Tibial artery (tissue), 4 donors: ENCODE data around the gene ENTPD8.
A peak's percentile ranks its signal among the peaks of the same experiment; 100 is the strongest.

Source experiments
- DNase-seq, 2 donors: peaks; one replicate each; pipeline ENCODE4 v3.0.0-alpha.2; 2019
- H3K27ac ChIP-seq, 2 donors: fragments of 200-600 bp; sonication (generic) in 1 of 2; 1 replicate in 1 of 2; 2 replicates in 1 of 2; pipeline ENCODE4 v1.5.1; 2018 to 2019; ENCODE audit warnings: mild to moderate bottlenecking in 1 of 2
- H3K27me3 ChIP-seq, 2 donors: fragments of 200-600 bp; sonication (generic) in 1 of 2; one replicate each; pipeline versions ENCODE4 v1.5.1 to v1.6.0; 2016 to 2019
- H3K36me3 ChIP-seq, 3 donors: fragments of 200-600 bp; sonication (generic) in 2 of 3; one replicate each; pipeline ENCODE4 v1.5.1; 2016 to 2019; ENCODE audit warnings: mild to moderate bottlenecking in 2 of 3
- H3K4me1 ChIP-seq, 4 donors: fragments of 200-600 bp; sonication (generic) in 2 of 4; 1 replicate in 3 of 4; 2 replicates in 1 of 4; pipeline ENCODE4 v1.5.1; 2016 to 2019
- H3K4me3 ChIP-seq, 2 donors: fragments of 200-600 bp; sonication (generic) in 1 of 2; 1 replicate in 1 of 2; 2 replicates in 1 of 2; pipeline ENCODE4 v1.5.1; 2018 to 2019; ENCODE audit warnings: mild to moderate bottlenecking in 2 of 2
- H3K9me3 ChIP-seq, 3 donors: fragments of 200-600 bp; sonication (generic) in 1 of 3; one replicate each; pipeline ENCODE4 v1.5.1; 2016 to 2019
- intact Hi-C: fragments of 100-400 bp; cut with DNase I; formaldehyde crosslinking; loops from one replicate; pipeline ENCODE4 v1.15.0; 2023; ENCODE audit warnings: low total_unique reads
- TF ChIP-seq, protein P1 (sequence below), 2 experiments: fragments of 200-600 bp in 1 of 2; fragments of 450-650 bp in 1 of 2; IDR thresholded peaks; one replicate each; pipeline ENCODE4 v1.5.1; 2017 to 2019; ENCODE audit warnings: antibody characterized with exemption in 2 of 2, mild to moderate bottlenecking in 1 of 2, moderate library complexity in 1 of 2

The ENTPD8 gene

DNA sequence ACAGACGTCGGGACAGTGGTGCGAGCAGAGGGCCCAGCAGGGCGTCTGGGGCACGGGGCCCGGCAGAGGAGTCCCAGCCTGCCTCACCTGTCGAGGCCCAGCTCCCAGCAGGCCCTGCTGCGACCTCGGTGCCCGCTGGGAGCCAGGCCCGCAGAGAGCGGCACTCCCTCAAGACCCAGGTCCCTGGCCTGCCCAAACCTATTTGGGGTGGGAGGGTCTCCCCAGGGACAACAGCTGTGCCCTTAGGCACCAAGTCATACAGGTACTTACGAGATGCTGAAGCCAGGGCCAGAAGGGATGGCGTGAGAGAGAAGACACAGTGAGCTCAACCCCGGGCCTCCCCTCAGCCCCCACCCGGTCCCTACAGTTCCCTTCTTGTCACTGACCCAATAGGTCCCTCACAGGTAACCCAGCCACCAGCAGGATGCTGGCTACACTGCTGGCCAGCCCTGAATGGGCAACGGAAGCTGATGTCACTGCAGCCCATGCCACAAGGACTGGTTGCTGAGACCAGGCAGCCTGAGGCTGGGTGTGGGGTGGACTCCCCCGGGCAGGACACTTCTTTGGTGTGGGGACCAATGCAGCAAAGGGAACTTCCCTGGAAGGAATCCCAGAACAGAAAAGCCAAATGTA lies 14.3 kb upstream of the ENTPD8 start:
- intact Hi-C loops, result no loop called here
- no peaks in the 10 kb centered on the region for H3K9me3 ChIP-seq
- no peaks in the 10 kb centered on the region for H3K27me3 ChIP-seq
- peaks cover 6 to 65% (median 58%) of the 10 kb centered on the region in 4 donors for H3K4me1 ChIP-seq
- peak overlapping the region; percentile 85 to 86 for H3K27ac ChIP-seq
- H3K36me3 ChIP-seq, result peaks cover 18 to 37% (median 31%) of the 10 kb centered on the region in 3 donors
- DNase-seq, result peak in 1 of 2 donors; percentile 62
- TF ChIP-seq, protein P1, sequence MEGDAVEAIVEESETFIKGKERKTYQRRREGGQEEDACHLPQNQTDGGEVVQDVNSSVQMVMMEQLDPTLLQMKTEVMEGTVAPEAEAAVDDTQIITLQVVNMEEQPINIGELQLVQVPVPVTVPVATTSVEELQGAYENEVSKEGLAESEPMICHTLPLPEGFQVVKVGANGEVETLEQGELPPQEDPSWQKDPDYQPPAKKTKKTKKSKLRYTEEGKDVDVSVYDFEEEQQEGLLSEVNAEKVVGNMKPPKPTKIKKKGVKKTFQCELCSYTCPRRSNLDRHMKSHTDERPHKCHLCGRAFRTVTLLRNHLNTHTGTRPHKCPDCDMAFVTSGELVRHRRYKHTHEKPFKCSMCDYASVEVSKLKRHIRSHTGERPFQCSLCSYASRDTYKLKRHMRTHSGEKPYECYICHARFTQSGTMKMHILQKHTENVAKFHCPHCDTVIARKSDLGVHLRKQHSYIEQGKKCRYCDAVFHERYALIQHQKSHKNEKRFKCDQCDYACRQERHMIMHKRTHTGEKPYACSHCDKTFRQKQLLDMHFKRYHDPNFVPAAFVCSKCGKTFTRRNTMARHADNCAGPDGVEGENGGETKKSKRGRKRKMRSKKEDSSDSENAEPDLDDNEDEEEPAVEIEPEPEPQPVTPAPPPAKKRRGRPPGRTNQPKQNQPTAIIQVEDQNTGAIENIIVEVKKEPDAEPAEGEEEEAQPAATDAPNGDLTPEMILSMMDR (IDR thresholded peaks at IDR 0.05), result no peak
- H3K4me3 ChIP-seq, result no peak overlapping the region

DNA sequence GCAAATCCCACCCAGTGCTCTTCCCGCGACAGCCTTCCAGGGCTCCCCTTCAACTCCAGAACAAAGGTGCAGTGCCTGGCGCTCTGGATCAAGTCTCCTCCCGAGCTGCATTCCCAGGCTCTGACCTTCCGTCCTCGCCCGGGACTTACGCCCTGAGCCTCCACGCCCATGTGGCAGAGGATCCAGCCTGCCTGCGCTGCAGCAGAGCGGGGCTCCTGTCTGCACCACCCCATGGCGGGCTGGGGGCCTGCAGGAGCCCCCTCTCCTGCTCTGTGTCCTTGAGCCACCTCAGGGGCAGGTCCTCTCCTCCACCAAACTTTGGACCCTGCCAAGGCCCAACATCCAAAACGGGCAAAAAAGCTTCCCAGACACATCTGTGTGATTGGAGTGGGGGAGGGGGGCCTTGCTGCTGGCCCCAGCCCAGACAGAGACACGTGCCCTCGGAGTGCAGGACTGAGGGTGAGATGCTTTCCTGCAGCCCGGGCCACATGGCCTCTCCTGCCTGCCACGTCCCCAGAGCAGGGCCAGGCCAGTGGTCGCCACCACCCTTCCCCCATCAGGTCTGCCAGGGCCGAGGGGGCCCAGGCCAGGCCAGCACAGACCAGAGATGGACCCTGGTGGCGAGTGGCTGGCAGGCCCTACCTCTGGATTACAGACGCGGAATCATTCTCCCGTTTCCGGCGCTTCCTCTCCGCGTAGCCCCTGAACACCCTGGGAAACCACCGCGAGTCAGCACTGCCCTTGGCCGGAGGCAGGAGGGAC lies 13.6 kb upstream of the ENTPD8 start:
- Histone ChIP-seq H3K4me1 (peaks cover 4 to 59% (median 55%) of the 10 kb centered on the region in 4 donors), H3K9me3 (no peaks in the 10 kb centered on the region), H3K27me3 (no peaks in the 10 kb centered on the region), H3K27ac (peak overlapping the region; percentile 85 to 86), H3K4me3 (peak overlapping the region; percentile 32 to 41), H3K36me3 (peaks cover 20 to 40% (median 36%) of the 10 kb centered on the region in 3 donors)
- peak in 1 of 2 donors; percentile 74 for DNase-seq
- intact Hi-C loops, result no loop called here
- TF ChIP-seq, protein P1 (IDR thresholded peaks at IDR 0.05), result no peak

DNA sequence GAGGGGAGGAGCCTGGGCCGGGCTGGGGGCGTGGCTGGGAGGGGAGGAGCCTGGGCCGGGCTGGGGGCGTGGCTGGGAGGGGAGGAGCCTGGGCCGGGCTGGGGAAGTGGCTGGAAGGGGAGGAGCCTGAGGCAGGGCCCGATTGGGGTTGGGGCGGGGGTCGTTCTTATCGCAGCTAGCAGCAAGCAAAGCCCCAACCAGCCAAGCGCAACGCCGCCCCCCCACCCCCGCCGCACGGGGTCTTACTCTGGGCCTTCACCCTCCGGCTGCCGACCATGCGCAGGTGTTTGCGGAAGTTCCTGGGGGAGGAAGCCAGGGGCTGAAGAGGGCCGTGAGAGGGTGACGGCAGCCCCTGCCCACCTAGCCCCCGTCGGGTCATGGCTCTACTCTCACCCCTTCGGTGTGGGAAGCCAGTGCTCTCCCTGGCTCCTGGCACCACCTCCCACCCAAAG lies 13.0 kb upstream of the ENTPD8 start:
- H3K4me1 ChIP-seq, result peaks cover 0 to 54% (median 50%) of the 10 kb centered on the region in 4 donors
- TF ChIP-seq, protein P1 (IDR thresholded peaks at IDR 0.05), result no peak
- intact Hi-C loops, result no loop called here
- peaks cover 26 to 47% (median 42%) of the 10 kb centered on the region in 3 donors for H3K36me3 ChIP-seq
- H3K4me3 ChIP-seq, result peak overlapping the region; percentile 32 to 41
- no peaks in the 10 kb centered on the region for H3K27me3 ChIP-seq
- DNase-seq, result peak in 1 of 2 donors; percentile 84
- H3K27ac ChIP-seq, result peak overlapping the region; percentile 45 to 85
- H3K9me3 ChIP-seq, result no peaks in the 10 kb centered on the region

DNA sequence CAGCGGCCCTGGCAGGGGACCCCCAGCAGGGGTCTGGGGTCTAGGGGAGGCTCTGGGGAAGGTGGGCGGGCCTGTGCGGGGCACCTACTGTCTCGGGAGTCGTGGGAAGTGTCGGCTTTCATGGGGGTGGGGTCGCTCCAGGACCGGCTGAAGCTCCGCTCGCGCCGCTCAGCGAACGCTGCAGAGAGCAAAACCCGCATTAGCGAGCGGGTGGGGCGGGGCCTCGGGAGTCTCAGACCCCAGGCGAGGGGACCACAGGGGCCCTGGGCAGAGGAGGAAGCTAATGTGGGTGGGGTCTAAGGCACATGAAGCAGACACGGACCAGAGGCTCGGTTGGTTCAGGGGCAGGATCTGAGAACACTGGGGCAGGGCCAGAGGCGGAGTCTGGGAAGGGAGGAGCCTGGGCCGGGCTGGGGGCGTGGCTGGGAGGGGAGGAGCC lies 12.5 kb upstream of the ENTPD8 start:
- intact Hi-C loops, result no loop called here
- Histone ChIP-seq H3K9me3 (no peaks in the 10 kb centered on the region), H3K4me3 (peak overlapping the region in 1 of 2 donors; percentile 24), H3K27me3 (no peaks in the 10 kb centered on the region), H3K4me1 (peaks cover 0 to 52% (median 49%) of the 10 kb centered on the region in 4 donors), H3K36me3 (peaks cover 30 to 52% (median 47%) of the 10 kb centered on the region in 3 donors), H3K27ac (no peak overlapping the region)
- peak; percentile 76 to 84 for DNase-seq
- TF ChIP-seq, protein P1 (IDR thresholded peaks at IDR 0.05), result no peak

DNA sequence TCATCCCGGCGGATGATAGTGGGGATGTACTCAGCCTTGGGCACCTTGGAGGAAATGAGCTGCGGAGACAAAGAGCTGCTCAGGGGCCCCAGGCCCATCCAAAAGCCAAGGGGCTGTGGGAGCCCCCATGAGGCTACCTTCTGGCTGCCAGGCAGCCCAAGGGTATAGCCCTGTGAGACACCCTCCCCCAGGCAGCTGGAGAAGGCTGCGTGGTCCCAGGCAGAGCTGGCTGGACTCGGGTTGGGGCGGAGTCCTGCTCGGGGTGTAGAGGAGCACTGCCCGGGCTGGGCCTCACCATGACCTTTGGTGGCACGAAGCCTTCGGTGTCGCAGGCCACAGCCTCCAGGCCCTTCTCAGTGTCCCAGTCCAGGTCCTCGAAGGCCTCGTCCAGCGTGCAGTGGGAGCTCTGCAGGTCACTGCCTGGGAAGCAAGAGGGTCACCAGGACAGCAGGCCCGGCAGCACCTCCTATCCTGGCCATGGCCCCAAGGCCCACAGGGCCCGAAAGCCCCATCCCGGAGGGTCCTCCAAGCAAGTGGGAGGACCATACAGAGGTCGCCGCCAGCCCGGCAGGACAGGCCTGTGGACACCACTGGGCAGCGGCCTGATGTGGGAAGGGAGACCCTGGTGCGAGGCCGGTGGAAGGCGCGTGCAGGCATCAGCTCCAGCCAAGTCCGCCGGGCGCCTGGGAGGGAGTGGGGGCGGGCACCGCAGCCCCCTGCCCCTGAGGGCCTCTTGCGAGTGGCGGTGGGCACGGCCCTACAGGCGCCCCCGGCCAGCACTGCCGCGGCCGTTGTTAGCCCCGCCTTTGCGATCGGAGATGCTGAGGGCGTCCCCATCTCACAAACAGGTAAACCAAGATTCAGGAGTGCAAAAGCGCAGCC lies 11.8 kb upstream of the ENTPD8 start:
- DNase-seq, result peak in 1 of 2 donors; percentile 72
- peaks cover 30 to 53% (median 52%) of the 10 kb centered on the region in 3 donors for H3K36me3 ChIP-seq
- H3K4me3 ChIP-seq, result no peak overlapping the region
- no peak overlapping the region for H3K27ac ChIP-seq
- no peaks in the 10 kb centered on the region for H3K27me3 ChIP-seq
- TF ChIP-seq, protein P1 (IDR thresholded peaks at IDR 0.05), result no peak
- intact Hi-C loops, result no loop called here
- H3K4me1 ChIP-seq, result peaks cover 0 to 46% (median 42%) of the 10 kb centered on the region in 4 donors
- H3K9me3 ChIP-seq, result no peaks in the 10 kb centered on the region
